Activated T-cell treated with anti-CD3 and anti-CD28 coated beads, Interleukin-2, amount 50 U/mL, for 48 hours (primary cell): ENCODE data around the gene SLIT3.

Experiments
- DNase-seq, 2 experiments: peaks; one replicate each; pipeline ENCODE4 v3.0.0-alpha.2; 2020

Gene SLIT3

DNA sequence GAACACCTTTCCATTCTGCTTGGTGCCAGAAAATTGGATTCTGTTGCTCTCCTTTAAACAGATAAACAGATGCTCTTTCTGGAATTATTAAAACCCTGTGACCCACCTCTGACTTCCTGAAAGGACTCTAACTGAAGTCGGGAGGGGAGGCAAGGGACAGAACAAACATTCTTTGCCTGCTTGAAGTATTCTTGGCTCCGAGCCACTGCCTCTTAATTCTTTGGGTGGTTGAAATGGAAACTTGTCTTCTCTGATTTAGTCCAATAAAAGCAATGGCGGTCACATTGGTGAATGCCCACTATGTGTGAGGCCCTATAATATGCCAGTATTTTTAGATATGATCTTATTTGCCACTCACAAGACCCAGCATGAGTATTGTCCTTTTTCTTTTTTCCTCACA, 236.8 kb downstream of the SLIT3 start:
- DNase-seq: no peak

DNA sequence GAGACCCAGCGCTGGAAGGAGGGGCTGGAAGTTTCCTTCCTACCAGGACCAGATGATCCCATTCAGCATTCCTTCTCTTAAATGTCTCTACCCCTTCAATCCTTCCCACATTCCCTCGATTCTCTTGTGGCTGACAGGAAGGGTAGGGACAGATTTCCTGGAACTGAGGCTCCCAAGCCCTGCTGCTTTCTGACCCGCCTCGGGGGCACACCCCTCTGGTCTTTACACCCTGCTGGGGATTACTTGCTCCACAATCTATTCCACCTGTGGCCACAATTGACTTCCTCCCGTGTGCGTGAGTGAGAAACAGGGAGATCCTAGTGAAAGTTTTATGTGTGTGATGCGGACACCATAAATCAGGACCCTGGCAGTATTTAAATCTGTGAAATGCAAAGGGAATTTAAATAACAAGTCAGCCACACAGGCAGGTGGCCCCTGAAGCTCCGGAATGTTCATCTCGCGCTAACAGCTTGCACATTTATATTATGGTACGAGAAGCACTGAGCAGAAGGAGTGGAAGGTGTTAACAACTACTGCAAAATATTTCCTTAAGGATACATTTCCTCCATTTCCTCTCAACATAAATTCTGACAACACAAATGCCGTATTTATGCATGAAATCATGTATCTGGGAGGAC, 237.5 kb downstream of the SLIT3 start:
- no peak for DNase-seq

DNA sequence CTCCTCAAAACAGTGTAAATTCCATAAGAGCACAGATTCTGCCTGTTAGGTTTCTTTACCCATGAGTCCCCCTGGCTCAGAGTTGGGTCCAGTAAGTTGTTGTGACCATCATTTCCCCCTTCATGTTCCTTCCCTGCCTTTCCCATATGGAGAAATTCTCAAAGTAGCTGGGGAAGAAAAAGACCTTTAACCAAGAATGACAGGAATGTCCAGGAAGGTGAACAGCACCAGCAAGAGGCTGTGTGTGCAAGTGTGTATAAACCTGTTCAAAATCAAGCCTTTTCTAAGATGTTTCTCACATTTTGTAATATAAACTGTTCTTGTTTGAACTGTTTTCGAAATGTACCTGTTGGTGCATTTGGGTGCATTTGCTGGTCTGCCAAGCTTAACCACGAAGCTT, 238.2 kb downstream of the SLIT3 start:
- DNase-seq: no peak

DNA sequence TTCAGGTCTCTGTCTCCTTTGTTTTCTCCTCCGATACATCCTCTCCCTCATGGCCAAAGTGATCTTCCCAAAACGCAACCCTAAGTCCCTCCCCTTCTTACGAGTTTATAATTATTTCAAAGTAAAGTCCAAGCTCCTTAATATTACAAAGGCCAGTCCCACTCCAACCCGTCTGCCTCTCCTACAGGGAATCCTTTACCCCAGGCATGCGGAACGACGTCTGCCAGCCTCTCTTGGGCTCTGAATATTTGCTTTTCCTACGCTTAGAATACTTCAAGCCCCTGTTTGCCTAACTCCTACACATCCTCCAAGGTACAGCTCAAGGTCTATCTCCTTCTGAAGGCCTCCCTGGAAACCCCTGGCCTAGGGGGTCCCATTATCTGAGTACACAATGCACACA, 246.4 kb downstream of the SLIT3 start:
- no peak for DNase-seq

DNA sequence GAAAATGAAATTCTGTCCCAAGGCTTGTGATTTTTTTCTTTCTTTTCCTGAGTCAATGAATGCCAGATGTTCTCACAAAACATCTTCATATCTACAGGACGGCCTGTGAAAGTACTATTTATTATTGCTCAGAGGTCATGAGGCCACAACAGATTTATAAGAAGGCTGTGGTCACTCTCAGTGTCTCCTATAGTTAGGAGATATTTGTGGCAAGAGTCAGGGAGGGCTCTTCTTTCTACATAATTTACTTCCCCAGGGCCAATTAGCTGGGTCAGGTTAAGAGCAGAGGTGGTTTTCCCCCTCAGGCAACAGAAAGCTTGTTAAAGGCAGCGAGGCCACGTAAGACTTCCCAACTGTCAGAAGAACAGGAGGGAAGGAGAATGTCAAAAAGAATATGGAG, 248.7 kb downstream of the SLIT3 start:
- DNase-seq: no peak

DNA sequence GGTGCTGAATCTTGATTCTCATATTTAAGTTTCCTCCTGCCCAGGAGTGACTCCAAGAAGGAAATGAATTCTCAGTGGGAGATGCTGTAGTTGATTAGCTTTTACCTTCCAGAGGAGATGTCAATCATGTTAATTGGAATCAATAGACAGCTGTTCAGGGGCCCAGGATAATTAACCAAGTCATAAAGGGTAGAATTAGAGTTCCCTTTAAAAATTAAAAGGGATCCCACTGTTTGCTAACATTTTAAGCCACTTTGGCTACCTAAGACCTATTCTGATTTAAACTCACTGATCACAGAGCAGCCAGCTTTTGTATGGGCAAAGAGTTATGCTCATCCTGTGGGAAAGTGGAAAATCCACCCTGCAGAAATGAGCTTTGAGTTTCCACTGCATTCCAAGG, 249.6 kb downstream of the SLIT3 start:
- no peak for DNase-seq

DNA sequence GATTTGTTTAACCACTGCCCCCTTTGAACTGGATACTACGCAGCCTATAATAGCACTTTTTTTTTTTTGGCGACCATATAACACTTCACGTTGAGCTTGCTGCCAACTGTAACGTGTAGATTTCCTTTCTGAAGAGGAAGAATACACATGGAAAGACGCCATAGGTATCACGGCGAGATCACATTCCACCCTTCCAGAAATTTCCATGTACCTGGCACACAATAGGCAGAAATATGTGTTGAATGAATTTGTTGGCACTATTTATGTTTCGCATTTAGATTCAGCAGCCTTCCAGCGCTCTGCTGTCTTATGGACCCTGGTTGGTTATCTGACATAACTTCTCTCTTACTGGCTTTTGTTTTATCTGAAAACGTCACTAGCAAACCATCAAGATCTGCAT, 250.3 kb downstream of the SLIT3 start:
- DNase-seq: no peak

DNA sequence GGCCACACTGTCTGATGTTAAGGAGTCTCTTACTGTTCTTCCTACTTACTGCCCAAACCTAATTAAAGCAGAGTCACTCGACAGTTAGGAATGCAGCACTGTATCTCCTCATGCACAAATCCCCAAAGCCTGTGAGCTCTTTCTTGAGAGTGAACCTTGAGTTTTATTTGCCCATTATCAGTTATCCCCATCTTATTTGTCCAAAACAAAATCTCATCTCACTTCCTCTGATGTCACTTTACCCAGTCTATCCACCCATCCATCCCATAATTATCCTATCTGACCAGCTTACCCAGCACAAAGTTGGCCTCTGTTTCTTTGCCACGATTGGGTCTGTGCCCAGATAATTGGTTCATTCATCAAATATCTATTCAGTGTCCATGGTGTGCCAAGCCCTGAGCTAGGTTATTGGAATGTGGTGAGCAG, 250.8 kb downstream of the SLIT3 start:
- DNase-seq: no peak

DNA sequence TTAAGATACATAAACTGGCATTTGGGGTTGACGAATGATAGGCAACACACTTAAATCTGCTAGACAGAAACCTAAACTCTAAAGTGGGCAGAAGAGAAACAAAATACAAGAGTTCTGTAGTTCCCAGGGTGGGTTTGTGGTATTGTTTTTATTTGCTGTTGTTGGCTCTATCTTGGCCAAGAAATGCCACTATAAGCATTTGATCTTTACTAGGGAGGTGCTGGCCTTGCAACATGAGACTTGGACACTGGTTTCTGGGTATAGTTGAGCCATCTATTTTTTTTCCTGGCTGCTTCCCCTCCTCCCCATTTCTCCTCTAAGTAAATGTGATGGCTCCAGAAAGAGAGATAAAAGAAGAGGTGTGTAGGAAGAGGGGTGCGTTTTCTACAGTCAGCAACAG, 251.2 kb downstream of the SLIT3 start:
- no peak for DNase-seq

DNA sequence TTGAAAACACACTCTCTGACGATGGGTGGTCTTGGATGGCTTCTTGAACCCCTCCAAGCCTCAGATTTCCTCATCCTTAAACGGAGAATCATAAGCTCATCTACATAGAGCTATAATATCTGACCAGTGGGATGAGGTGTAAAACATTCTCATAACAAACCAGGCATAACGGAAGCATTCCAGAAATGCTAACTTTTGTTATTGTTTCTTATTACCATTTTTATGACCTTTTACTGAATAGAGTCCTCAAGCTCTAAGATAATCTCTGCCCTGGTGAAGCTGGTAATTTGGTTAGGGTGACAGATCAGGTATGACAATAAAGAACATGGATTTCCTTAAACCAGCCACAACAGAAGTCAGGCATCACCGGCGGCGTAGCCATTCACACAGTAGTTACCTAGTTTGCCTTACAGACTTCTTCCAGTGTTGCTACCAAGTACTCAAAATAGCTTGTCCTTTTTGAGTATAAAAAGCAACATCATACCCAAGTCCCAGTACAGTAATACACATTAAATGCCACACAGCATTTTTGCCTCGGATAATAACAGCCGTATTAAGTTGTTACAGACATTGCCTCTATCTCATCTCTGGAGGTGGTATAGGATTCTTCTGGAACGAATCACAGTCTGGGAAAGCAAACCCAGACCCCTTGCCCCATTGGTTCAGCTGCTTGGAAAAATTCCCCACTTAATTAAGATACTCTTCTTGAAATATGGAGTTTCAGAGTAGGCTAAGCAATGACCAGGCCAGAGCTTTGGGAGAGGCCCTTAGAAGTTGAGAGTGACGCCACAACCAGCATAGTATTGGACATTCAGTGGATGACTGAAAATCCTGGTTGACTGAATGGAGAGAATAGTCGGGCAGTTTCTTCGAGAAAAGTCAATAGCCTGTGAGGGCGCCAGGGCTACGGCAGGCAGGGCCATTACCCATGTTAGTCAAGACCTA, 252.5 kb downstream of the SLIT3 start:
- DNase-seq: no peak

DNA sequence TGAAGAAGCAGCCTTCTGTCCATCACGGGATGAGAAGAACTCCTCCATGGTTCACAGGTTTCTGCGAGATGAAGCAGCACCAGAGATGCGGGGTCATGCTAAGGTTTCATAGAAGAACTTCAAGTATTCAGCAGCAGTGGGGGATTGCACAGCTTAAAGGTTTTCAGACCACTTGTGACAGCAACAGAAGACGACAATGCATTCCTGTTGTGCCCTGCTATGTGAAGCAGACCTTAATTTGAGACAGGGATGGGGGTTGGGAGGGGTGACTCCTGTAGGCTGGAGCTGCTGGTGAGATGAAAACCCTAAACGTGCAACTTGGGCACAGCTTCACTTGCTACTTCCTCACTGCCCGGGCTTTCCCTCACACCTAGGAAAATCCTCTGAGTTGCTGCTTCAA, 256.0 kb downstream of the SLIT3 start:
- no peak for DNase-seq

DNA sequence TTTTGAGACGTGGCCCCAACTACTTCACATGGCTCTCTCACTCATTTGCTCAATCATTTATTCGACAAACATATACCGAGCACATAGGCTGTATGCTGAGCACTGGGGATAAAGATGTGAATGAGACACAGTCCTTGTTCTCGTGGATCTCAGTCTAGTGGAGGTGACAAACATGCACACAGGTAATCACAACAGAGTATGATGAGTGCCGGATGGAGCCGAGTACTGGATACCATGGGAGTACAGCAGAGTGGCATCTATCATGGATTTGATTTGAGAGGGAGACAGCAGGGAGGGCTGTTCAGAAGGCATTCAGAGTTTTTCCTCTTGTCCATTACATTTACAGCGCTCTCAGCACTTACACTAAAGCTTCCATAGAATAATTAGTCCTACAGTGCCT, 259.8 kb downstream of the SLIT3 start:
- no peak for DNase-seq

DNA sequence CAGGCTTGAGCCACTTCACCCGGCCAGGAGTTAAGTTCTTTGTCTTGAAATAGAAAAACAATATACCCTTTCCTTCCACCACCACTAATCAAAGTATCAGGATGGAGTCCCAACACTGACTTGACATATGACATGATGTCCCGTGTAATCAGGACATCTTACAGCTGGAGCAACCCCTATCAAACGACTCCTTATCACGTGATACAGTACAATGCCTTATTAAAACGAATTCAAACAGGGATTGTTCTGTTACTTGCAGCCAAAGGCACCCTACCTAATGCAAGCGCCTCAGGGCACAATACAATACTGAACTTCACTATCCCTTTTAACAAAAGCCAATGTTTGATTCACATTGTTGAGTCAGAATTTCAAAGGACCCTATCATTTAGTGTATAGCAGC, 261.3 kb downstream of the SLIT3 start:
- no peak for DNase-seq

DNA sequence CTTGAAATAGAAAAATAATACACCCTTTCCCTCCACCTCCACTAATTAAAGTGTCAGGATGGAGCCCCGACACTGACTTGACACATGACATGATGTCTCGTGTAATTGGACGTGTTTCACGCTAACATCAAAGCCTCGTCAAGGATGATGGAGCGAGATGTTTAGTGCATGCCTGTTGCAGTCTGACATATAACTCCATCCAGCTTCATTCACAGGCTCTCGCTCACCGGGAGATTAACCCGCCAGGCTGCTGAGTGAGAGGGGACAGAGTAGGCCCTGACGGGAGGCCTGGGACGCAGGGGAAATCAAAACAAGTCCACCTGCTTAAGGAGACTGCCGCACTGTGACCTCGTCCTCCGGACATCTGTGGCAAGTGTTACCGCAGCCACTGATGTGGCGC, 263.5 kb downstream of the SLIT3 start:
- DNase-seq: no peak

DNA sequence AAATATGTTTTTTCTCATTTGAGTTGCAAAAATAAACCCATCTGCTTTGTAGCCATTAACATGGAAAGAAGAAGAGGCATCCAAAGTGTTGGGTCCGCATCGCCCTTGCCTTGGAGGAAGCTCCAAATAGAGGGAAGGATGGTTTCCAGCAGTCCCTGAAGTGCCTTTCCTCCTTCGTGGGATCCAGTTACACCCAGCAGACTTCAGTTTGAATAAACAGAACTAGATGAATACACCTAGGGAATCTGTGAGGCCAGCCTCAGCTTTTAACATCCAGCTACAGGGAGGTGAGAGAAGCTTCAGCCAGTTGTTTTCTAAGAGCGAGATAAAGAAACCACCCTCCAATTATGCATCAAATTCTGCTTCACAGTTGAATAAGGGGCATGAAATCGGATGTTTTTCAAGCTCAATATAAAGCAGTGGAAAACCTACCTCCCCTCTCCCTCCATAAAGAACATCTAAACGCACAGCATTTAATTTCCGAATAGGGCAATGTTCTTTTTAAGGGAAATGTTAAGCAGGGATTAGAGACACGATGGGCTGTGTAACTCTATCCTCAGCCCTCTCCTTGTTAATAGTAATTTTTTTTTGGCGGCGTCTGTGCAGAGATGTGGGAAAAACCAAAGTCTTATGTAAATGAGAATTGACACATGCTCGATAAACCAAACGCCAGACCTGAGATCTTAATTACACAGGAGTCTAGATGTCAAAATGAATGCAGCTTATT, 264.7 kb downstream of the SLIT3 start:
- DNase-seq: no peak

DNA sequence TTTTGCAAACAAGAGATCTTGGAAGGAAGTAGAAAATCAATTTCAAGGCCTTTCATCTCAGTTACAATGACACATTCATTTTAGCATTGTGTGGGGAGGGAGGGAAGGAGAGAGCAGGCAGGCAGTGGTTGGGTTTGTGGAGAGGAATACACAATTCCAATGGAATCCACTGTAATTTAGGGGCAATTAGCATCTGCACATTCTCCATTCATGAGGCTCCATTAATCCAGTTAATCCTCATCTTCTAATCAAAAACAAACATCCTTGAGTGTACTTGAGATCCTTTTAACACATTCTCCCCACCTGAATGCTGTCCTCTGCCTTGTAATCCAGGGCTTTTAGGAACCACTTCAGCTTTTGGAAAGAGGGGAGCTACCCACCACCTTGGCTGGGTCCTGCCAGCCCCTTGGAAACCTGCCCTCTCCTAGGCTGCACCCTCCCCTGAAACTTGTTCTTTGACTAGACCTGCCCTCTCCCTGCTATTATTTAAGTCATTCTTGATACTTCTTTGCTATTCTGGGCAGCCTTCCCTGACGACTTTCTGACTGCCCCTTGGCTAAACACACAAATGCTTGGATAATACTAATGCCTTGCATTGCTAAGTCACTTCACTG, 271.2 kb downstream of the SLIT3 start:
- no peak for DNase-seq

DNA sequence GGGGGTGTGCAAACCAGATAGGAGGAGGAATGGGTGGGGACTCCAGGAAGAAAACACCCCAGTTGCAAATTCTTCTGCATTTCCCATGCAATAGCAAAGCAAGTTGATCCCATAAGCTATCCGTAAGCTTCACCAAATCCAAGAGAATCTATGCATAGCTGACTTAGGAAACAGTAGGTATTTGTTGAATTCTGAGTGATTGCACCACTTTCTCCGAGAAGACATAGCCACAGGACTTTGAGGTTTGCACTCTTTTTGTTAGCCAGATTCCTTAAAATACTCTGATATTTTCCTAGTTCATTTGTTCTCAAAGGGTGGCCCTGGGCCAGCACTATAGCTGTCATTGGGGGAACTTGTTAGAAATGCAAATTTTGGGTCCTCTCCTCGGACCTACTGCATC, 271.9 kb downstream of the SLIT3 start:
- DNase-seq: no peak

DNA sequence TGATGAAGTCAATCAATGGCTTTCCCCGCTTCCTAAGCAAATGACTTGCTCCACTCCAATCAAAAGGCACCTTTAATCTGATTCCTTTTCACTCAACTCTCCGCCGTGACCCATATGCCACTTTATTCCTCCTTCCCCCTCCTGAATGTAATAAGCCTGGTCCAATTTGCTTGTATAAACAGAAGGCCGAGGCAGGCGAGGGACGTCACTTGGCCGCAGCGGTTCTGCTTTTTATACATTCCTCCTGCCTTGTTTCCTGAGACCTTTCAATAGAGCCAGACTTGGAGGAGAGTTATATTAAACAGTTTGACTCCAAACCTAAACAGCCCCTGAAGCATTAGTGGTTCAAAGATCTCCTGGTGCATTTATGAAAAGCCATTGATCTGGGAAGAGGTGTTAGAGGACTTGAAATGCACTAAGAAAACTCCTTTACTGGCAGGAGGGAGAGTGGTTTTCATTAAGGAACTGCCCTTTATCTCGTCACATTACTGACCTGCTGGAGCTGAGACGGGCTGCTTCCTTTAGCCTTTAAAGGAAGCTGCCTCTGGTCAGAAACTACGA, 273.4 kb downstream of the SLIT3 start:
- no peak for DNase-seq

DNA sequence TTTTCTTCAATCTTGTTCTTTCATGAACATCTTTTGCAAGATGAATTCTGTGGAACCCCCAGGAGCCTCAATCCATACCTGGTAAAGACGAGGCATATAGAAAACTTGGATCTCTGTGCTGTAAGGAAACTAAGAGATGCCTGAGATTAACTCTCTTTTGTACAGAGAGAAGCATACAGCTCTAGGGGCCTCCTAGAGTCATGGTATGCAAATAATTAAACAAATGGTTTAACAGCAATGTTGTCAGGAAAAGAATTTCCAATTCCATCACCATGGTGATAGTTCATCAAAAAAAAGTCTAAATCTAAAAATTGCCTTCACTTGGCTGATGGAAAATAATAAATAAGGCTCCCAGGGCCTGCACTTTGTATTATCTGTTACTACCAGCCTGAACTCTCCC, 275.4 kb downstream of the SLIT3 start:
- no peak for DNase-seq

DNA sequence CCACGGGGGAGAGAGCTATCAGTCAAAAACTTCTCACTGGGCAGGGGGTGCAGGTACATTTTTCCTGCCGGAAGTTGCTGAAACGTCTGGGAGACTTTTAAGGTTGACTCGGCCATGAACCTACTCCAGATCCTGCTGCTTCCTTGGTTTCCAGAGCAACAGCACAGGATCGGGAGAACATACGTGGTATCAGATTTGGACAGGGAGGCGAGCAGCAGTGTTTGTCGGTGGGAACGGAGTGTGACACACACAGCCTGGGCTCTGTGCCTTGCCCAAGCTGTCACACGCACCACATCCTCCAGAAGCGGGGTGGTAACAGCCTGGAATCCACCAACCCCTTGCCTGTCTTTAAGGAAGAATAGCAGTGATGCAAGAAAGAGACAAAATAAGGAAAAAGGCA, 276.5 kb downstream of the SLIT3 start:
- DNase-seq: no peak

DNA sequence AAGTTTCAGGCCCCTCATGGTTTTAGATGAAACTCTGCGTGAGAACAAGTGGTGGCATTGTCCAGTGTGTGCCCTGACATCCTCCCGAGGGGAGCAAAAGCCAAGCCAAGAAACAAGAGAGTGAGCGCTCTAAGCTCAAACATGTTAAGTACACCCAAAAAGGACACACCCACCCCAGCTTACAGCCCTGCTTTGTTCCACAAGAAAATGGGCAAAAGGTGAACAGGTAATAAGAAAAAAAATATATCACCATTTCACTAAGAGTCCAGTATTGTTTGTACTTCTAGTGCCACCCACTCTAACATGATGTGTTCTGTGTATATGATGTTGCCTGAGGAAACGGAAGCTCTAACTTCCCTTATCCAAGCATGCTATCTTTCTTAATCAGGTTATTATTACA, 278.2 kb downstream of the SLIT3 start:
- DNase-seq: no peak

DNA sequence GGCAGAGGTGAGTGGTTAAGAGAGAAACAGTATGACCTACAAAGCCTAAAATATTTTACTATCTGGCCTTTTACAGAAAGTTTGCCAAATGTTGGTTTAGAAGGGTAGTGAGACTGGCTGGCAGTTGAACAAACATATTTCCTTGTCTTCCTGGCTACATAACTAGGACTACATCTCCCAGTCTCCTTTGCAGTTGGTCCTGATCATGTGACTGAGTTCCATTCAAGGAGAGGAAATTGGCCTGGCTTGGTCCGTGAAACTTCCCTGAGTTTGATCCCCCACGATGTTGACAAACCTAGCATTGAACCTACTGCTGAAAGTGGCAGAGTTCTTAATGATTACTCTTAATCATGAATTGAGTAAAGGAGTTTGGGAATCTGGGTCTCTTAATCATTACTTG, 280.8 kb downstream of the SLIT3 start:
- no peak for DNase-seq

DNA sequence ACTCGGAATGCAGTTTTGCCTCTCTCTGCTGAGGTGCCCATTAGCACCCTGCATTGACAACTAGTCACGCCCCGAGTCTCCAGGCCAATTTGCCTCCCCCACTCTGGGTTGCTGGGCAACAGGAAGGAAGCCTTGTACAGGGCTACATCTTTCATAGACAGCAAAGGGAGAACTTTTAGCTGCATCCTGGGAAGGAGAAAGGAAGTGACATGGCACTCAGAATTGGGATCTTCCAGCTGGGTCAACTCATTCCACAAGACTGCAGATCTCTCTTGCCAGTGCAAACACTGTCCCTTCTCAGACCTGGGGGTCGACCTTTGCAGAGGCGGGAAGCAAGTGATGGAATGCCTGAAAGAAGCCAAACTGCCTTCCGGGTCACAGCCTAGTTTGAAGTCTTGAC, 282.0 kb downstream of the SLIT3 start:
- DNase-seq: no peak
